Calu3 (cell line): ENCODE results near the gene NQO2. TPM values are rescaled to one million over a fixed set of nuclear protein-coding genes. Genes with fewer than 3 reads are reported as not detected.

Experiments used
- BruUV-seq: library from RNA; stranded (reverse); fragments of 400-500 nt; replicated peaks from 2 replicates; lab custom pipeline; 2021; lab: Mats Ljungman, UMichigan
- CTCF ChIA-PET: fragments of 300-600 bp; sonication (Branson Sonifier 250); formaldehyde crosslinking; loops from one replicate; lab custom pipeline; 2022; ENCODE audit warnings: antibody characterized with exemption; lab: Charles Lee
- DNase-seq: peaks from one replicate; pipeline ENCODE4 v3.0.0; 2022
- H3K27ac Mint-ChIP-seq: one replicate; pipeline ENCODE4 v1.8.0; 2022; ENCODE audit warnings: mixed read lengths; ENCODE audit not compliant: unreplicated experiment
- H3K27me3 Mint-ChIP-seq: one replicate; pipeline ENCODE4 v1.8.0; 2022; ENCODE audit warnings: mixed read lengths; ENCODE audit not compliant: unreplicated experiment
- H3K36me3 Mint-ChIP-seq: one replicate; pipeline ENCODE4 v1.8.0; 2022; ENCODE audit warnings: mild to moderate bottlenecking, moderate library complexity, mixed read lengths; ENCODE audit not compliant: insufficient read depth, unreplicated experiment
- H3K4me1 Mint-ChIP-seq: one replicate; pipeline ENCODE4 v1.8.0; 2022; ENCODE audit warnings: mild to moderate bottlenecking, low read depth, mixed read lengths; ENCODE audit not compliant: unreplicated experiment
- H3K4me3 Mint-ChIP-seq: one replicate; pipeline ENCODE4 v1.8.0; 2022; ENCODE audit warnings: mild to moderate bottlenecking, low read depth, moderate library complexity, mixed read lengths; ENCODE audit not compliant: unreplicated experiment
- H3K9me3 Mint-ChIP-seq: one replicate; pipeline ENCODE4 v1.8.0; 2022; ENCODE audit warnings: low read depth, mixed read lengths; ENCODE audit not compliant: unreplicated experiment
- intact Hi-C: fragments of 100-400 bp; cut with micrococcal nuclease; formaldehyde crosslinking; loops from one replicate; pipeline ENCODE4 v1.10.0; 2022; ENCODE audit not compliant: unreplicated experiment
- total RNA-seq: library from RNA; stranded (reverse); gene quantifications from 2 replicates; pipeline ENCODE4 v1.2.3, GENCODE V29; 2022
- TF ChIP-seq, protein P1 (sequence below): fragments of 200-600 bp; IDR thresholded peaks from one replicate; pipeline ENCODE4 v1.8.0; 2022; ENCODE audit warnings: antibody characterized with exemption; ENCODE audit not compliant: unreplicated experiment

Gene NQO2
- total RNA-seq, 1 experiment from 2014 or later: 12.0 TPM

DNA sequence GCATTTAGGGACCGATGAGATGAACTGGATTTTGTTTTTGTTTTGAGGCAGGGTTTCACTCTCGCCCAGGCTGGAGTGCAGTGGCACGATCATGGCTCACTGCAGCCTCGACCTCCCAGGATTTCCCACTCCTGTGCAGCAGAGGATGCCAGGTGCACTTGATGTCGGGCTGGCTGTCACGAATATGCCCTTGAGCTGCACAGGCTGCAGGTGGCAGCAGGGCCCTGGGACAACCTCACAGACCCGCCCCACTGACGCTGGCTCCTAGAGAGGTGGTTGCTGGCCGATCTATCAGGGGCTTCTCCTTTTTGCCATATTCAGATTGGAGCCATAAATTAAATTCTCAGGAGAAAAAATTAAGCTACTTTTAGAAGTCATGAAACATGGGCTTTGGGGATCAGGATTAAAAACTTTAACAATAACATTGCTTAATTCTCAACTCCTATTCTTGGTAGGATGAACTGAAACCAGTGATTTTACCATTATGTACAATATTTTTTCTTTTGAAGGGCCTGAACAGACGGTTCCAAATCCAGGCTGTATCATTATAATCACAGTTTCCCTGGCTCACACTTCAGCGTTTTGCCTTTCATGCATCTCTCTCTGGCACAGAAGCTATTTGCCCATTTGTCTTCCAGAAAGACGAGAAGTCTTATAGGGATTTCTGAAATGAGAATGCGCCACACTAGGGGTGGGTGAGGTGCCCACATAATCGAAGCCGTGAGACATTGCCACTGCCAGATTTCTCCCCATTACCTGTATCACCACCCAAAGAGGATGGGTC is 32.4 kb downstream of the NQO2 start:
- H3K27ac Mint-ChIP-seq: no peak overlapping the region
- BruUV-seq: no TSS peak
- H3K9me3 Mint-ChIP-seq: peaks cover 2% of the 10 kb centered on the region
- peak; percentile 38 for DNase-seq
- TF ChIP-seq, protein P1, sequence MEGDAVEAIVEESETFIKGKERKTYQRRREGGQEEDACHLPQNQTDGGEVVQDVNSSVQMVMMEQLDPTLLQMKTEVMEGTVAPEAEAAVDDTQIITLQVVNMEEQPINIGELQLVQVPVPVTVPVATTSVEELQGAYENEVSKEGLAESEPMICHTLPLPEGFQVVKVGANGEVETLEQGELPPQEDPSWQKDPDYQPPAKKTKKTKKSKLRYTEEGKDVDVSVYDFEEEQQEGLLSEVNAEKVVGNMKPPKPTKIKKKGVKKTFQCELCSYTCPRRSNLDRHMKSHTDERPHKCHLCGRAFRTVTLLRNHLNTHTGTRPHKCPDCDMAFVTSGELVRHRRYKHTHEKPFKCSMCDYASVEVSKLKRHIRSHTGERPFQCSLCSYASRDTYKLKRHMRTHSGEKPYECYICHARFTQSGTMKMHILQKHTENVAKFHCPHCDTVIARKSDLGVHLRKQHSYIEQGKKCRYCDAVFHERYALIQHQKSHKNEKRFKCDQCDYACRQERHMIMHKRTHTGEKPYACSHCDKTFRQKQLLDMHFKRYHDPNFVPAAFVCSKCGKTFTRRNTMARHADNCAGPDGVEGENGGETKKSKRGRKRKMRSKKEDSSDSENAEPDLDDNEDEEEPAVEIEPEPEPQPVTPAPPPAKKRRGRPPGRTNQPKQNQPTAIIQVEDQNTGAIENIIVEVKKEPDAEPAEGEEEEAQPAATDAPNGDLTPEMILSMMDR: no peak
- H3K4me3 Mint-ChIP-seq: no peak overlapping the region
- CTCF ChIA-PET: interaction anchor here (0.6 kb wide), 1 partner anchor 24 kb away, joined by 3 read pairs; no protein-coding TSS in a partner anchor
- no peaks in the 10 kb centered on the region for H3K36me3 Mint-ChIP-seq
- H3K4me1 Mint-ChIP-seq: no peaks in the 10 kb centered on the region
- H3K27me3 Mint-ChIP-seq: peaks cover 6% of the 10 kb centered on the region
- intact Hi-C loops: no loop called here

DNA sequence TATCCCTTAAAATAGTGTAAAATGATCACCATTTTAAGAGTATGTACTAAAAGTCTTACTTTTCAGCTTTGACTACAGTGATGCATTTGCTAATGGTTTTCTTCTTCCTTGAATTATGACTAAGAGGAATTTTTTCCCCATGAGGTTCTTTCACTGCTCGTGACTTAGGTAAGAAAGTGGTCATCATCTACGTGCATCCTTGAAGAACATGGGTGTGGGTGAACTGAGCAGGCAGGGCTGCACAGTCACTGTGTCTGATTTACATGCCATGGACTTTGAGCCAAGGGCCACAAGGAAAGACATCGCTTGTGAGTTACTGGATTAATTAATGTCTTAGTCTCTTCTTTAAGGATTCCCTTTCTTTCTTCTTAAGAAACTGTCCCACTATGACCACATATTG is 33.3 kb downstream of the NQO2 start:
- intact Hi-C loops: no loop called here
- Mint-ChIP-seq H3K36me3 (no peaks in the 10 kb centered on the region), H3K27ac (no peak overlapping the region), H3K27me3 (peaks cover 15% of the 10 kb centered on the region), H3K4me3 (no peak overlapping the region), H3K9me3 (peaks cover 2% of the 10 kb centered on the region), H3K4me1 (no peaks in the 10 kb centered on the region)
- no TSS peak for BruUV-seq
- no peak for DNase-seq
- CTCF ChIA-PET: no interaction called here
- TF ChIP-seq, protein P1: no peak

DNA sequence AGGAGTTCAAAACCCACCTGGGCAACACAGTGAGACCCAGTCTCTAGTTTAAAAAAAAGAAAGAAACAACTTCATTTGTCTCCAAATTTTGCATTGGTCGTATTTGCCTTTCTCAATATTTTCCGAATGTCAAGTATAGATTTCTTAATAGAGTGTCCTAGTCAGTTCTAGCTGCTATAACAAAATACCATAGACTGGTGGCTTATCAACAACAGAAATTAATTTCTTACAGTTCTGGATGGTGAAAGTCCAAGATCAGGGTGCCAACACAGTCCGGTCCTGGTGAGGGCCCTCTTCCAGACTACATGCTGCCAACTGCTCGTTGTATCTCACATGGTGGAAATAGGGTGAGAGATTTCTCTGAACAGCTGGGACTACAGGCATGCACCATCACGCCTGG is 34.0 kb downstream of the NQO2 start:
- CTCF ChIA-PET: no interaction called here
- intact Hi-C loops: no loop called here
- H3K27ac Mint-ChIP-seq: no peak overlapping the region

DNA sequence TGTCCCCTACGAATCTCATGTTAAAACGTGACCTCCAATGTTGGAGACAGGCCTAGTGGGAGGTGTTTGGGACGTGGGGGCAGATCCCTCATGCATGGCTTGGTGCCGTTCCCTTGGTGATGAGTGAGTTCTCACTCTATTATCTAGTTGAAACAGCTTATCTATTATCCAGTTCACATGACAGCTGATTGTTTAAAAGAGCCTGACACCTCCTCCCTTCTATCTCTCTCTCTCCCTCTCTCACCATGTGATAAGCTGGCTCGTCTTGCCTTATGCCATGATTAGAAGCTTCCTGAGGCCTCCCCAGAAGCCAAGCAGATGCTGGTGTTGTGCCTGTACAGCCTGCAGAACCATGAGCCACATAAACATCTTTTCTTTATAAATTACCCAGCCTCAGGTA is 35.7 kb downstream of the NQO2 start:
- H3K4me3 Mint-ChIP-seq: no peak overlapping the region
- CTCF ChIA-PET: no interaction called here
- TF ChIP-seq, protein P1: no peak
- H3K27me3 Mint-ChIP-seq: peaks cover 16% of the 10 kb centered on the region
- BruUV-seq: no TSS peak
- no peak for DNase-seq
- H3K36me3 Mint-ChIP-seq: no peaks in the 10 kb centered on the region
- no peak overlapping the region for H3K27ac Mint-ChIP-seq
- no peaks in the 10 kb centered on the region for H3K4me1 Mint-ChIP-seq
- intact Hi-C loops: no loop called here
- peaks cover 2% of the 10 kb centered on the region for H3K9me3 Mint-ChIP-seq

More for the DNA sequence above, 34.0 kb downstream of the NQO2 start:
- Mint-ChIP-seq H3K9me3 (peaks cover 2% of the 10 kb centered on the region), H3K4me3 (no peak overlapping the region), H3K27me3 (peaks cover 16% of the 10 kb centered on the region), H3K36me3 (no peaks in the 10 kb centered on the region), H3K4me1 (no peaks in the 10 kb centered on the region)
- DNase-seq: no peak
- TF ChIP-seq, protein P1: no peak
- BruUV-seq: no TSS peak
